Neural crest cell (in vitro differentiated cells): Measurements from ENCODE around the gene ECE1. TPM values are rescaled to one million over a fixed set of nuclear protein-coding genes. Genes with fewer than 3 reads are reported as not detected.

Source experiments
- DNase-seq: peaks from one replicate; pipeline ENCODE4 v3.0.0; 2021; ENCODE audit warnings: low read depth, mixed read lengths, low spot score
- H3K27ac Mint-ChIP-seq: one replicate; pipeline ENCODE4 v1.8.0; 2021; ENCODE audit warnings: mild to moderate bottlenecking, mixed read lengths; ENCODE audit not compliant: unreplicated experiment
- H3K27me3 Mint-ChIP-seq: 2 replicates; pipeline ENCODE4 v1.8.0; 2021; ENCODE audit warnings: low read depth, mild to moderate bottlenecking, mixed read lengths
- H3K36me3 Mint-ChIP-seq: 2 replicates; pipeline ENCODE4 v1.8.0; 2021; ENCODE audit warnings: low read depth, mild to moderate bottlenecking, mixed read lengths
- H3K4me1 Mint-ChIP-seq: 2 replicates; pipeline ENCODE4 v1.8.0; 2021; ENCODE audit warnings: mixed read lengths
- H3K4me3 Mint-ChIP-seq: one replicate; pipeline ENCODE4 v1.8.0; 2021; ENCODE audit warnings: mild to moderate bottlenecking, mixed read lengths
- H3K9me3 Mint-ChIP-seq: 2 replicates; pipeline ENCODE4 v1.8.0; 2021; ENCODE audit warnings: mixed read lengths
- total RNA-seq: library from RNA; stranded (reverse); gene quantifications from 2 replicates; pipeline ENCODE4 v1.2.1, GENCODE V29; 2021
- TF ChIP-seq, protein P1 (sequence below): fragments of 200-600 bp; sonication (generic); conservative IDR thresholded peaks from 2 replicates; pipeline ENCODE4 v1.5.0; 2021; ENCODE audit warnings: antibody characterized with exemption, mild to moderate bottlenecking

The ECE1 gene
- total RNA-seq, 1 donor from 2014 or later: 40.3 TPM

GRCh38 chr1:21308847-21309652 lies 18.8 kb upstream of the ECE1 start:
- H3K9me3 Mint-ChIP-seq: no peaks in the 10 kb centered on the region
- peaks cover 60% of the 10 kb centered on the region for H3K4me1 Mint-ChIP-seq
- no peaks in the 10 kb centered on the region for H3K27me3 Mint-ChIP-seq
- TF ChIP-seq, protein P1, sequence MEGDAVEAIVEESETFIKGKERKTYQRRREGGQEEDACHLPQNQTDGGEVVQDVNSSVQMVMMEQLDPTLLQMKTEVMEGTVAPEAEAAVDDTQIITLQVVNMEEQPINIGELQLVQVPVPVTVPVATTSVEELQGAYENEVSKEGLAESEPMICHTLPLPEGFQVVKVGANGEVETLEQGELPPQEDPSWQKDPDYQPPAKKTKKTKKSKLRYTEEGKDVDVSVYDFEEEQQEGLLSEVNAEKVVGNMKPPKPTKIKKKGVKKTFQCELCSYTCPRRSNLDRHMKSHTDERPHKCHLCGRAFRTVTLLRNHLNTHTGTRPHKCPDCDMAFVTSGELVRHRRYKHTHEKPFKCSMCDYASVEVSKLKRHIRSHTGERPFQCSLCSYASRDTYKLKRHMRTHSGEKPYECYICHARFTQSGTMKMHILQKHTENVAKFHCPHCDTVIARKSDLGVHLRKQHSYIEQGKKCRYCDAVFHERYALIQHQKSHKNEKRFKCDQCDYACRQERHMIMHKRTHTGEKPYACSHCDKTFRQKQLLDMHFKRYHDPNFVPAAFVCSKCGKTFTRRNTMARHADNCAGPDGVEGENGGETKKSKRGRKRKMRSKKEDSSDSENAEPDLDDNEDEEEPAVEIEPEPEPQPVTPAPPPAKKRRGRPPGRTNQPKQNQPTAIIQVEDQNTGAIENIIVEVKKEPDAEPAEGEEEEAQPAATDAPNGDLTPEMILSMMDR: no peak
- no peak overlapping the region for H3K4me3 Mint-ChIP-seq
- H3K36me3 Mint-ChIP-seq: no peaks in the 10 kb centered on the region
- H3K27ac Mint-ChIP-seq: peak overlapping the region; percentile 67
- no peak for DNase-seq

GRCh38 chr1:21308330-21308729 lies 18.1 kb upstream of the ECE1 start:
- Mint-ChIP-seq H3K4me1 (peaks cover 53% of the 10 kb centered on the region), H3K4me3 (no peak overlapping the region), H3K9me3 (no peaks in the 10 kb centered on the region), H3K27me3 (no peaks in the 10 kb centered on the region), H3K27ac (no peak overlapping the region), H3K36me3 (no peaks in the 10 kb centered on the region)
- DNase-seq: no peak
- TF ChIP-seq, protein P1: no peak

DNA sequence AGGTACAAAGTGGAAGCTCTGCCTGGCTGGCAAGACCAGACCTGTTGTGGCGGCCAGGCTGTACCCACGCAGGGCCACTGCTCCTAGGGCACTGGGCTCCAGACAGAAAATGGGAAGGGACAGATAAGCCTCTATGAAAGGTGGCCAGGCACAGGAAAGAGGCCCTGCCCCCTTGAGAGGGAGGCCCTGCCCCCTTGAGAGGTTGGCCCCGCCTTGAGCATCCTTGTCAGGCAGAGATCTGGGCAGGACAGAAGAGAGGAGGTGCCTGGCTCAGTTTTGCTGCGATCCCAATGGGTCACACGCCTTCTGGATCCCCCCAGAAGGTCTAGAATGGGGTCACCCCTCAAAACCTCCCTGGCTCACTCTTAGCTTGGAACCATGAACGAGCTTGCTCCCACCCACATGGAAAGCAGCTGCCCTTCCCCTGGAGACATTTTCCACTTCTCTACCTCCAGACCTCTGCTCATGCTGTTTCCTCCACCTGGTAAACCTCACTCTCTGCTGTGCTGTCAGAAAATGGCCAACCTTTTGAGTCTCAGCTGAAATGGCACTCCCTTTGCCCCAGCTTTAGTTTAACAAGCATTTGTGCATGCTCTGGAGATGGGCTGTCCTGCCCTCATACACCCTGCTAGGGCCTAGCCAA lies 17.5 kb upstream of the ECE1 start:
- H3K4me3 Mint-ChIP-seq: no peak overlapping the region
- peaks cover 47% of the 10 kb centered on the region for H3K4me1 Mint-ChIP-seq
- no peaks in the 10 kb centered on the region for H3K36me3 Mint-ChIP-seq
- H3K9me3 Mint-ChIP-seq: no peaks in the 10 kb centered on the region
- no peak for DNase-seq
- TF ChIP-seq, protein P1: no peak
- no peak overlapping the region for H3K27ac Mint-ChIP-seq
- no peaks in the 10 kb centered on the region for H3K27me3 Mint-ChIP-seq

- Mint-ChIP-seq H3K4me3 (no peak overlapping the region), H3K27ac (no peak overlapping the region), H3K27me3 (no peaks in the 10 kb centered on the region), H3K36me3 (no peaks in the 10 kb centered on the region), H3K4me1 (peaks cover 46% of the 10 kb centered on the region), H3K9me3 (no peaks in the 10 kb centered on the region)
- DNase-seq: no peak
- TF ChIP-seq, protein P1: no peak
These were observed 16.9 kb upstream of the ECE1 start for GRCh38 chr1:21307210-21307609.

DNA sequence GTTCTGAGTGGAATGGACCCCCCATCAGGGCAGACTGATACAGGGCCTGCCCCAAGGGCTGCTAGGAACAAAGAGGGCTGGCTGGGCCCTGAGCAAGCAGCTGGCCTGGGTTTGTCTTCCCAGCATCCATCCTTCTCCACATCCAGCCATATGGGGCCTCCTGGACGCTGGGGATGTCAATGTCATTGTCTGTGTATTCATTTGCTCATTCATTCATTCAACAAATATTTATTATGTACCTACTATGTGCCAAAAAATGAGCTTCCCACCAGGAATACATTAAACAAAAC lies 15.6 kb upstream of the ECE1 start:
- Mint-ChIP-seq H3K4me1 (peaks cover 42% of the 10 kb centered on the region), H3K27me3 (no peaks in the 10 kb centered on the region), H3K4me3 (no peak overlapping the region), H3K27ac (no peak overlapping the region), H3K36me3 (no peaks in the 10 kb centered on the region), H3K9me3 (no peaks in the 10 kb centered on the region)
- TF ChIP-seq, protein P1: no peak
- no peak for DNase-seq
